GM18507 (cell line): Measurements from ENCODE around the gene AWAT1.
"Not testable (repeated sequence)": the region's sequence is repeated elsewhere in the genome, so short reads cannot be mapped to it uniquely, and the experiment has no call there.

ENCODE experiments used
- DNase-seq: peaks from one replicate; pipeline ENCODE4 v3.0.0; 2011; ENCODE audit warnings: low read depth; ENCODE audit not compliant: insufficient read length; ENCODE audit errors: extremely low spot score
- FAIRE-seq: peaks from 2 replicates; lab custom pipeline; 2011; peaks lifted over from hg19 to GRCh38; lab: Jason Lieb, UNC

The AWAT1 gene

DNA sequence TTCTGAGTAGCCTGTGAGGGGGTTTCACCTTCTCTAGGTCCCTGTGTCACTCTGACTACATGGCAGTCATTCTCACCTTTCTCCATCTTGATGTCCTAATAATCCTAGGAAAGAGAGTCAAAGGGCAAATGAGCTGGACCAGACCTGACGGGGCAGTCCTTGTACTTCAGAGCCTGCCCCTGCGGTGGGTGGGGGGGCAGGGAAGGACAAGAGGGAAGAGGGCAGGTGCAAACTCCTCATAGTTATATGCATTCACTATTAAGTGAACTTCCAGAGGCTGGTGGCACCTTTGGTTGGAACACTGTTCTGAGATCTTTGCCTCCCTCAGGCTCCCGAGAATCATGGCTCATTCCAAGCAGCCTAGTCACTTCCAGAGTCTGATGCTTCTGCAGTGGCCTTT lies at the start of gene AWAT1:
AWAT1 (plus strand) TSS at position 301 of the 400 bp plus-strand sequence; CDS start at position 342, 41 bp downstream.
- no peak for DNase-seq
- no peak for FAIRE-seq

DNA sequence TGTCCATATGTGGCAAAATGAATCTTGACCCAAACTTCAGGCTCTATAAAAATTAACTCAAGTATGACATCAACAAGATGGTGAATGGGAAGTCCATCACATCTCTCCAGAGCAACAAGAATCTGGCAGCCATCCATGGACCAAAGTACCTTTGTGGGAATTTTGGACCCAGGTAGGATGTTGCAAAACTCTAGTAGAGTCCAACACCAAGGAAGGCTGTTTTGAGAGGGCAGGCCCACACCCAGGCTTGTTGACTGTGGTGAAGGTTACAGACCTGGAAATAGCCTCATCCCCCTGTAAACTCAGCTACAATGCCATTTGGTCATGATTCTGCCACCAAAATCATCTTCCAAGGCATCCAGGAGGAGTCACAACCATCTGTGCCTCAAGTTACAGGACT lies 44.2 kb upstream of the AWAT1 start:
- FAIRE-seq (no peak), DNase-seq (no peak)

DNA sequence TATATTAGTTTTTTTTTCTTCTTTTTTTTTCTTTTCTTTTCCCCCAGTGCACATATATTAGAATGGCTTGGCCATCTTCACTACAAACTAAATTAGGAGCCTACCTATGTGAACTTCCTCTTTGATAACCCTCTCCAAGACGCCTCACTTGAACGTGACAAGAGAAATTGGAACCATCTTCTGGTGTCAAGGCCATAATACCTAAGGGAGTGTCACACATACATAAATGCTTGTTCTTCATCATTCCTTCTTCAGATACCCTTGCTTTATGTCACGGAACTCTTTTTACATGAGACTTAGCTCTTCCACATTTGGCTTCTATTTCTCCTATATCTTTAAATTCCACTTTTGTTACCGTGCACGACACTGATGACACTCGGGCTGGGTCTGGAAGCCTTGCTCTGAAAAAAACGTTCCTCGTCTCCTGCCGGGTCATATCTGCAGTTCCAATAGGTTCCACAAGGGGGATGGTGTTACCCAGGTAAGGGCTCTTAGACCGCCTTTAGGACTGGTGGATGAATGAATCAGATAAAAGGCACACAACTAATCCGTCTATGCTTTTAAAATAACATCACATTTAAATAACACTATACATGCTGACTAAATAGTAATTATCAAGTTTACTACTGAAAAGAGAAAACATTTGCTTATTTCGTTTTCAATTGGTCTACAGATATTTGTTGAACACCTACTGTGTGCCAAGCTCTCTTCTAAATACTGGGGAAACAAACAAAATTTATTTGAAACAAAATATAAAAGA lies 37.3 kb upstream of the AWAT1 start:
- DNase-seq (no peak), FAIRE-seq (peak; percentile 80)

DNA sequence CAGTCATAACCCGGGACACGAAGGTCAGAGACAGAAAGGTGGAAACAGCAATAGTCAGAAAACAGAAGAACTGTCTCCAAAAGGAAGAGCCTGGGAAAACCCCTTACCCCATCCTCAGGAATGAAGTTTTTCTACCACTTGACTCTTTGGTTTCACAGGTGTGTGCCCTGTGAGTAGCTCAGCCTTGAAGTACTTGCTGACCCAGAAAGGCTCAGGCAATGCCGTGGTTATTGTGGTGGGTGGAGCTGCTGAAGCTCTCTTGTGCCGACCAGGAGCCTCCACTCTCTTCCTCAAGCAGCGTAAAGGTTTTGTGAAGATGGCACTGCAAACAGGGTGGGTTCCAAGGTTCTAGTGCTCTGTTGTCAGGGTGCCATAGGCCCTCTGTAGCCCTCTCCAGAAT lies 32.7 kb upstream of the AWAT1 start:
- FAIRE-seq, result no peak

DNA sequence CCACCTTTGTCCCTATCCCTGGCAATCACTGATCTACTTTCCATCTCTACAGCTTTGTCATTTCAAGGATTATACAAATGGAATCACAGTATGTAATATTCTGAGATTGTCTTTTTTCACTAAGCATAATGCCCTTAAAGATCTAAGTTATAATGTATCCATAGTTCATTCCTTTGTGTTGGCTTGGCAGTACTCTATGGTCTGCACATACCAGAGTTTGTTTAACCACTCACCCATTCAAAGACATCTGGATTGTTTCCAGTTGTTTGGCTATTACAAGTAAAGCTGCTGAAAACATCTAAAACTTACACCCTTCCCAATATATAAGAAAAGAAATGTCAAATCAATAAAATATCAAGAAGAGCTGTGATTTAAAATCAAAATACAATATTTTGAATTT lies 26.0 kb upstream of the AWAT1 start:
- FAIRE-seq (no peak), DNase-seq (no peak)

More for the DNA sequence above, 32.7 kb upstream of the AWAT1 start:
- no peak for DNase-seq

DNA sequence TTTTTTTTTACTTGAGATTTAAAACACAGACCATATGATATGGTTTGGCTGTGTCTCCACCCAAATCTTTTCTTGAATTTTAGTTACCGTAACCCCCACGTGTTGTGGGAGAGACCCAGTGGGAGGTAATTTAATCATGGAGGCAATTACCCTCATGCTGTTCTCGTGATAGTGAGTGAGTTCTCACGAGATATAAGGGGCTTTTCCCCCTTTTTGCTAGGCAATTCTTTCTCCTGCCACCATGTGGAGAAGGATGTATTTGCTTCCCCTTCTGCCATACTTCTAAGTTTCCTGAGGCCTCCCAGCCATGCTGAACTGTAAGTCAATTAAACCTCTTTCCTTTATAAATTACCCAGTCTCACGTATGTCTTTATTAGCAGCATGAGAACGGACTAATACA lies 24.9 kb upstream of the AWAT1 start:
- FAIRE-seq, DNase-seq: not testable (repeated sequence)

DNA sequence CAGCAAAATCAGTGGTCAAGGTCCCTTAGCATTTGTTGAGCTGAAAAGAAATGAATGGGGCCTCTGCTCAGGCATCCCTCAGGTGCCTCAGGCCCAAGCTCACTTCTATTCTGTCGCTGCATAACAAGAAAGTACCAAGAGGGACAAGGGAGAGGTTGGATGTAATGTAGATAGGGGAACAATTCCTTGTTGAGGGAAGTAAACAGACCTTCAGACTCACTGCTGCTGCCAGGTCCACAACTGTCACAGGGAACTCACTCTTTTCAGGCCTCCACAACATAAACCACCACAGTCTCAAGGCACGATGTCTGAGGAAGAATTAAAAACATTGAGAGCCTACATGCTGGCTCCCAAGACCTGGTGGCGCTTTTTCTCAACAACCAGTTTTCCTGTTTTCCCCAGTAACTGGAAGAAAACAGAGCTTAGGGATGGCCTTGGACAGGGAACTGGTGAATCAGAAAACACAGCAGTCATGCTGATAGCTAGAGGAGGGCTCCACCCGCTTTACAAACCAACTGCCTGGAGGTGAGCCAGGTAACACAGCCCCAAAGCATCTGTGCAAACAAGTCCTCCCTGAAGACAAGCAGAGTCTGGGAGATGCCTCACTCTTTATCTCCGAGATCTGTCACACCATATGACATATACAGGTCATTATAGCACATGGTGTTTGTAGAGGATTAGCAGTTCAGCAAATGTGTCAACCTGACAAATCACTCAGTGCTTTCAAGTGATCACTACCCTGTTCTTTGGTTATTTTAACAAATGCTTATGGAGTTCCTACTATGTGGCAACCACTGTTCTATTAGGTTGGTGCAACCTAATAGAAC lies 14.3 kb upstream of the AWAT1 start:
- DNase-seq, result no peak
- FAIRE-seq, result no peak

DNA sequence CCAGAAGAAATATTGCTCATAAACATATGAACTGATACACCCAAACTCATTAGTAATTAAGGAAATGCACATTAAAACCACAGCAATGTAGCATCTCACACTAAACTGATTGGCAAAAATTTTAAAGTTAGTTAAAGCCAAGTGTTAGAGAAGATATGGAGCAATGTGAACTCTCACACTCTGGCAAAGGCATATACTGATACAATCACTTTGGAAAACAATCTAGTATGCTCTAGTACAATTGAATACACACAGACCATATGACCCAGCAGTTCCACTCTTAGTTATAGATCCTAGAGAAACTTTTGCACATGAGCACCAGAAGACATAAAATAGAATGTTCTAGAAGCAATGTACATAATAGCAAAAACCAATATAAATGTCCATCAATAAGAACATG lies 8.4 kb upstream of the AWAT1 start:
- FAIRE-seq (no peak), DNase-seq (no peak)

DNA sequence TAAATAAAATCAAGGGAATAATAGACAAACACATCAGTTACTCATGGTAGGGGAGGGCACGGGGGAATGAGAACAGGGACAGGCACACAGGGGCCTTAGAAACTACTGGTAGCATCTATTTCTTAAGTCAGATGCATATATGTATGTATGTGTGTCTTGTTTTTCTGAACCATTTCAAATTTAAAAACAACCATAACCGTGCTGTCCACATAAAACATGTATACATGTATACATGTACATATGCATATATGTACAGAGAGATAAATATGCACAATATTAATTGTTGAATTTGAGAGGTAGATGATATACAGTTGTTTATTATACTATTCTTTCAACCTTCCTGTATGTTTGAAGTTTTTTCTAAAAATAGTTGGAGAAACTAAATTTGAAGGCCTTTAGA lies 7.8 kb upstream of the AWAT1 start:
- FAIRE-seq (no peak), DNase-seq (no peak)

DNA sequence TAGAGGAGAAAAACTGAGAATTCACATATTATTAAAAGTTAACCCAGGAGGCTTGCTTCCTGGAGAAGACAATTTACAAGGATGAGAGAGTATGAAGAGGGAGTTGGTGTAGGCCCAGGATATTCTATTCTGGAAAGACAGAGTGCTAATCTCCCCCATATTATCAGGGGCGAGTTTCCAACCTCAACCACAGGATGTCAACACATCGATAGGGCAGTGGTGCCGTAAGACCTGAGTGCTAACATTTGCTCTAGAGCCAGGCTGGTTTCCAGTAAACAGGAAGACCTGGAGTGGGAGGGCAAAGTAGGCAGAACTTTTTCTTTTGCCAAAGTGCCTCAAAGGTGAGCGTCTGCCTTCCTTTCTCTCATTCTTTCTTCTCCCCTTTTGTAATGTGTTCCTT lies 2.8 kb upstream of the AWAT1 start:
- no peak for DNase-seq
- FAIRE-seq, result no peak

DNA sequence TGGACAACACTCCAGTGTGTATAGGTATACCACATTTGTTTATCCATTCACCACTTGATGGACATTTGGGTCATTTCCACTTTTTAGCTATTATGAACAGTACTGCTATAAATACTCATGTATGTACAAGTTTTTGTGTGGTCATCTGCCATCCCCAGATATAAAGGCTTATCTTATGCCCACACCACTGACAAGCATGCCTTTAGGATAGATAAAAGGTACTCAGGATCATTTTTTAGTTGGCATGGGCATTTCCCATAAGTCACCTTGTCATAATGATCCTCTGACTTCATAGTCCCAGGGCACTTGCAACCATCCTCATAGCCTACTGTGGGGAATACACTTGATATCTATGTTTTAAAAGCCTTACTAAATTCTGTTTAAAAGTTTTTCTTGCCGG lies 6.3 kb downstream of the AWAT1 start:
- no peak for DNase-seq

DNA sequence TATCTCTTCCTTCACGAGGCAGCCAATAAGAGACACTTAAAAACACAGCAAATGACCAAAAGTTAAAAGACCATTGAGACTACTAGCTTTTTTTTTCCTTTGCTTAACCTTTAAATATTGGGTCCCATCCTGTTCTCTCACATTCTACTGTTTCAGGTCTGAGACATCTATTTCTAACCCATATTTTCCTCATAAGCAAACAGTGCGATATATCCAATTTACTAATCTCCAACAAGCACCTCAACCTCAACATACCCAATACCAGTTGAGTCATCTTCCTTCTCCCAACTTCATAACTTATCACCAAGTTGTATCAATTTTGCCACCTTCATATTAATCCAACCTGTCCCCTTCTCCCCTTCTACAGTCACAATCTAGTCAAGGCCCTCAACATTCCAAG lies 7.0 kb downstream of the AWAT1 start:
- DNase-seq (no peak), FAIRE-seq (no peak)

More for the DNA sequence above, 6.3 kb downstream of the AWAT1 start:
- no peak for FAIRE-seq

DNA sequence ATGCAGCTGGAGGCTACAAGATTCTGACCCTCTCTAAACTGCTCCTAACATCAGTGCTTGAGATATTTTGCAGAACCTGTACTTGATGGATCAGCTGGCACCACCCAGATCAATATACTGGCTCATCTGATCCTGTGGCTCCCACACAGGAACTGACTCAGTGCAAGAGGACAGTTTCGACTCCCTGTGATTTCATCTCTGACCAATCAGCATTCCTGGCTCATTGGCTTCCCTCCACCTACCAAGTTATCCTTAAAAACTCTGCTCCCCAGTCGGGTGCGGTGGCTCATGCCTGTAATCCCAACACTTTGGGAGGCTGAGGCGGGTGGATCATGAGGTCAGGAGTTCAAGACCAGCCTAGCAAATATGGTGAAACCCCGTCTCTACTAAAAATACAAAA lies 9.1 kb downstream of the AWAT1 start:
- not testable (repeated sequence) for FAIRE-seq

DNA sequence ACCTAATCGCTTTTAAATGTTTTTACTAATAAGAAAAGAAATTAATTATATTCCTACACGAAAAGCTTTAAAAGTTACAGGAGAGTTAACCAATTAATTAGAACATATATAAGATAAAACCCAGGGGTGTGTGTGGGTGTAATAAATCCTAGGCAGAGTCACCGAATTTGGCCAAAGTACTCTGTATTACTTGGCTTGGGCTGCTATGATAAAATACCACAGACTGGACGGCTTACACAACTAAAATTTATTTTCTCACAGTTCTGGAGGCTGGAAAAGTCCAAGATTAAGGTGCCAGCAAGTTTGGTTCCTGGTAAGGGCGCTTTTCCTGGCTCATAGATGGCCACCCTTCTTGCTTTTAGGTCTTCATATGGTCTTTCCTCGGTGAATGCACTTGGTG lies 10.4 kb downstream of the AWAT1 start:
- DNase-seq, result no peak
- no peak for FAIRE-seq

More for the DNA sequence above, 9.1 kb downstream of the AWAT1 start:
- DNase-seq, result not testable (repeated sequence)

DNA sequence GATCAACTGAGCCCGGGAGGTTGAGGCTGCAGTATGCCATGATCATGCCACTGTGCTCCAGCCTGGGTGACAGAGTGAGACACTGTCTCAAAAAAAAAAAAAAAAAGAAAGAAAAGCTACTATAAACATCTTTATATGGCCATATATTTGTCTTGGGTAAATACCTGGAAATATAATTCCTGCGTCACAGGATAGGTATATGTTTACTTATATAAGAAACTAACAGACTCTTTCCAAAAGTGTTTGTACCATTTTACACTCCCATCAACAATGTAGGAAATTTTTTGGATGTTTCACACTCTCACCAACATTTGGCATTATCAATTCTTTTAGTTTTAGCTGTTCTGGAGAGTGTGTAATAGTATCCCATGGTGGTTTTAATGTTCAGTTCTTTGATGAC lies 12.8 kb downstream of the AWAT1 start:
- no peak for DNase-seq
- no peak for FAIRE-seq

DNA sequence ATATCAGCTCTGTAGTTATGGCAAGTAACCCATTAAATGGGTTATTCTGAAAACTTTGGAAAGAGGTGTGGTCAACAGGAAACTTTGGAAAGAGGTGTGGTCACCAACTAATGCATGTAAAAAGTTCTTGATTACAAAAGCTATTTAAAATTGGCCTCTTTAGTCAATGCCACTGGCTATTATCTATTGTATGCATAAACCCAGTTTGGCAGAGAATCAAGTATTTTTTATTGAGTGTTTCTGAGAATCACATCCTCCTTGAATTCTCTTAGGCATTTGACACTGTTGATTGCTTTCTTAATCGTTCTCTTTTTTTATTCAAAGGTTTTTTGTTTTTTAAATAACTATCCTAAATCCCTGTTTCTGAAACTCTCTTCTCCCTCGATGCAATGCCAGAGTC lies 18.0 kb downstream of the AWAT1 start:
- FAIRE-seq, result no peak
- no peak for DNase-seq

DNA sequence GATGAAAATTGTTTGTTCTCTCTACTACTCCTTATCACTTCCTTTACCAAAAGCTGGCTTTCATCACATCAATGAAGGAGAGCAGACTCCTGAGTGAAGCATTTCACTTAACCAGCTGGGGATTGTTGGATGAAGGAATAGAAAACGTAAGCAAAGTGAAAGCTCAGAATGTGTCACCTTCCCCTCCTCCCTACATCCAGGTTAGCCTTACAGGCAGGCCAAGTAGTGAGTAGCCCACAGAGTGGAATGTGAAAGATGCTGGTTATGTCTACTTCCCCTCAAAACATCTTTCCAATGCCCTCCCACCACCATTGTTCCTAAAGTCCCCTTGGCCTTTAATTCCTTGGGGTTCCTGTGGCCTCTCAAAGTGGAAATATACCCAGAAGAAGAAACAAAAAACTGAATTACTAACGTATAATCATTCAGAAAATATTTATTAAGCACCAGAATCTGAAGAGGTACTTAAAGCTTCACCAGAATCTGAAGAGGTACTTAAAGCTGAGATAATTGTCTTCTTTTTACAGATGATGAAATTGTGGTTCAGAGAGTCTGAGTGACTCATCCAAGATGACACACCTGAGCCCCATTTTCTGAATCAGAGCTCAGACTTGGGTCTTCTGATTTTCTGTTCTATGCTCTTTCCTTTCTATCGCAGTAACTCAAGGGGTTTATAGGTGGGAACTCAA lies 19.1 kb downstream of the AWAT1 start:
- FAIRE-seq, result no peak
- no peak for DNase-seq

DNA sequence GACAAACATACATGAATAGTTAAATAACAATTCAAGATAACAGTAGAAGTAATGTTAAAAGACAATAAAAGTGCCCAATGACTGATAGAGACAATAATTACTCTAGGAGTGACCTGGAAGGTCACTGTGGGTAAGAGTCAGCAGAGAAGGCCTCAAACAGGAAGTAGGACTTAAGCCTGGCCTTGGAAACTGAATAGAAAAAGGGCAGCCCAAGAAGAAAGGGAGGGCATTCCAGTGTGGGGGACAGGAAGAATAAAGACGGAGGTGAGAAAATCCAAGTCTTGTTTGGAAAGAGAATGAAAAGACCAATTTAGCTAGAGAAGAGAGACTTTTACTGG lies 19.6 kb downstream of the AWAT1 start:
- no peak for FAIRE-seq
- DNase-seq, result no peak

DNA sequence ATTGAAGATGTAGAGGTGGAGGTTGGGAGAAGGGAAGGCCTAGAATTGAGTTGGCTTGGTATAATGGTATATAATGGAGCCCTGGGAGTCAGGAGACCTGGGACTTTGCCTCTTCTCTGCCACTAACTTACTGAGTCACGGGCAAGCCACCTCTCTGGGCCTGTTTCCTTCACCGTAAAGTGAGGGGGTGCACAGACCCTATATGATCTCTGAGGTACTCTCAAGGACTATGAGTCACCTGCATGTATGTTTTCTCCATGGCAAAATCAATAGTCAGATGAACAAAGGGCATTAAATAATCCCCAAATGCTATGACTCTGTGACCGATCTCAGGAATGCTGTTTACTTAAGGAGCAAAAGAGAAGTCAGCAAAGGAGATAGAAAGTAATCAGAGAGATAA lies 20.5 kb downstream of the AWAT1 start:
- no peak for DNase-seq
- no peak for FAIRE-seq

DNA sequence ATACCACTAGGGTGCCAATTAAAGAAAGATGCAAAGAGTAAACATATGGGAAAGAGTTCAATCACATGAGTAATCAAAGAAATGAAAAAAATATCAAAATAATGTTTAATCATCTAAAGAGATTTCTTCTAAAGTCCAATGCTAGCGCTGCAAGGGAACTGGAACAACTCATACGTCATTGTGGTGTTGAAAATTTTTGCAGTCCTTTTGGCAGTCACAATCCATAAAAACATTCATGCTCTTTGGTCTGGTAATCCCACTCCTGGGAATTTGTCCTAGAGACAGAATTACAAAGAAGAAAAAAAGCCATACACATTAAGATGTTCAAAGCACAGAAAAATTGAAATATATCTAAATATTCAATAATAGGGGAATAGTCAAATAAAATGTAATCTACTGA lies 21.0 kb downstream of the AWAT1 start:
- no peak for DNase-seq
- FAIRE-seq, result no peak
